HEK293 (cell line): Measurements from ENCODE around the gene GCDH.

Experiments
- AEBP2 ChIP-seq: fragments of 450-650 bp; formaldehyde crosslinking; IDR thresholded peaks from 2 replicates; pipeline ENCODE4 v1.5.1; 2016; ENCODE audit warnings: missing biosample characterization, missing genetic modification characterization, borderline replicate concordance
- CTCF ChIP-seq: fragments of 450-650 bp; formaldehyde crosslinking; IDR thresholded peaks from 2 replicates; pipeline ENCODE4 v1.5.1; 2016; ENCODE audit warnings: missing biosample characterization, missing genetic modification characterization
- GFI1B ChIP-seq: fragments of 450-650 bp; formaldehyde crosslinking; IDR thresholded peaks from 2 replicates; pipeline ENCODE4 v1.5.1; 2016; ENCODE audit warnings: missing biosample characterization, missing genetic modification characterization
- HIC1 ChIP-seq: fragments of 450-650 bp; formaldehyde crosslinking; IDR thresholded peaks from 2 replicates; pipeline ENCODE4 v1.5.1; 2016; ENCODE audit warnings: missing biosample characterization, missing genetic modification characterization
- HOXC10 ChIP-seq: sonication (generic); formaldehyde crosslinking; IDR thresholded peaks from 2 replicates; pipeline ENCODE4 v1.8.1; 2023; ENCODE audit warnings: mild to moderate bottlenecking, missing genetic modification reagents
- KLF1 ChIP-seq: fragments of 450-650 bp; formaldehyde crosslinking; IDR thresholded peaks from 2 replicates; pipeline ENCODE4 v1.5.1; 2016; ENCODE audit warnings: missing biosample characterization, missing genetic modification characterization
- REST ChIP-seq: fragments of 450-650 bp; formaldehyde crosslinking; IDR thresholded peaks from 2 replicates; pipeline ENCODE4 v1.5.1; 2016; ENCODE audit warnings: missing biosample characterization, missing genetic modification characterization
- TCF7L2 ChIP-seq: IDR thresholded peaks from 2 replicates; pipeline ENCODE4 v1.6.1; 2011; ENCODE audit warnings: low read depth, mild to moderate bottlenecking, inconsistent platforms, low read length, moderate library complexity, borderline replicate concordance
- YY1 ChIP-seq: fragments of 450-650 bp; formaldehyde crosslinking; IDR thresholded peaks from 2 replicates; pipeline ENCODE4 v1.5.1; 2018; ENCODE audit warnings: missing biosample characterization, missing genetic modification characterization
- ZBTB10 ChIP-seq: fragments of 450-650 bp; formaldehyde crosslinking; IDR thresholded peaks from 2 replicates; pipeline ENCODE4 v1.5.1; 2016; ENCODE audit warnings: missing biosample characterization, missing genetic modification characterization
- ZBTB6 ChIP-seq: fragments of 450-650 bp; formaldehyde crosslinking; IDR thresholded peaks from 2 replicates; pipeline ENCODE4 v1.5.1; 2017; ENCODE audit warnings: missing biosample characterization, missing genetic modification characterization
- ZFP37 ChIP-seq: fragments of 450-650 bp; formaldehyde crosslinking; IDR thresholded peaks from 2 replicates; pipeline ENCODE4 v1.5.1; 2016; ENCODE audit warnings: missing biosample characterization, missing genetic modification characterization
- ZNF16 ChIP-seq: fragments of 450-650 bp; formaldehyde crosslinking; IDR thresholded peaks from 2 replicates; pipeline ENCODE4 v1.5.1; 2016; ENCODE audit warnings: low read depth, missing biosample characterization, missing genetic modification characterization
- ZNF2 ChIP-seq: fragments of 450-650 bp; formaldehyde crosslinking; IDR thresholded peaks from 2 replicates; pipeline ENCODE4 v1.5.1; 2016; ENCODE audit warnings: missing biosample characterization, missing genetic modification characterization
- ZNF211 ChIP-seq: fragments of 450-650 bp; formaldehyde crosslinking; IDR thresholded peaks from 2 replicates; pipeline ENCODE4 v1.5.1; 2016; ENCODE audit warnings: low read depth, missing biosample characterization, missing genetic modification characterization
- ZNF239 ChIP-seq: fragments of 450-650 bp; formaldehyde crosslinking; IDR thresholded peaks from 2 replicates; pipeline ENCODE4 v1.5.1; 2016; ENCODE audit warnings: missing biosample characterization, missing genetic modification characterization
- ZNF324 ChIP-seq: fragments of 450-650 bp; formaldehyde crosslinking; IDR thresholded peaks from 2 replicates; pipeline ENCODE4 v1.5.1; 2016; ENCODE audit warnings: missing biosample characterization, missing genetic modification characterization
- ZNF341 ChIP-seq: fragments of 450-650 bp; formaldehyde crosslinking; IDR thresholded peaks from 2 replicates; pipeline ENCODE4; 2016; ENCODE audit warnings: low read depth, missing biosample characterization, missing genetic modification characterization
- ZNF529 ChIP-seq: fragments of 450-650 bp; formaldehyde crosslinking; IDR thresholded peaks from 2 replicates; pipeline ENCODE4 v1.5.1; 2017; ENCODE audit warnings: missing genetic modification characterization, missing biosample characterization; ENCODE audit not compliant: insufficient replicate concordance
- ZNF596 ChIP-seq: fragments of 450-650 bp; IDR thresholded peaks from 2 replicates; pipeline ENCODE4 v1.5.0; 2018; ENCODE audit warnings: missing biosample characterization, mild to moderate bottlenecking, missing genetic modification characterization, moderate library complexity
- ZNF654 ChIP-seq: fragments of 450-650 bp; formaldehyde crosslinking; IDR thresholded peaks from 2 replicates; pipeline ENCODE4 v1.5.1; 2016; ENCODE audit warnings: low read depth, missing biosample characterization, missing genetic modification characterization
- ZNF664 ChIP-seq: fragments of 450-650 bp; formaldehyde crosslinking; IDR thresholded peaks from 2 replicates; pipeline ENCODE4 v1.5.1; 2016; ENCODE audit warnings: missing biosample characterization, missing genetic modification characterization
- ZSCAN4 ChIP-seq: fragments of 450-650 bp; formaldehyde crosslinking; IDR thresholded peaks from 2 replicates; pipeline ENCODE4 v1.5.1; 2017; ENCODE audit warnings: missing biosample characterization, missing genetic modification characterization

The GCDH gene

GRCh38 chr19:12938779-12939601 lies 48.0 kb downstream of the GCDH start (continued):
- TF ChIP-seq HIC1 (no peak), ZNF596 (tag by site-specific recombination) (no peak), ZSCAN4 (no peak), HOXC10 (CRISPR knock-in tag) (no peak), ZNF211 (tag by site-specific recombination) (no peak), ZNF341 (tag by site-specific recombination) (peak; percentile 74), ZNF16 (no peak), KLF1 (tag by site-specific recombination) (no peak; the same call in 1 of the 2 replicates), ZBTB6 (tag by site-specific recombination) (no peak), AEBP2 (tag by site-specific recombination) (no peak), CTCF (tag by site-specific recombination) (peak; percentile 90), ZNF239 (no peak), ZNF2 (tag by site-specific recombination) (no peak), ZNF664 (tag by site-specific recombination) (no peak), ZBTB10 (tag by site-specific recombination) (no peak), REST (tag by site-specific recombination) (peak; percentile 71; the same call in 1 of the 2 replicates), ZNF529 (tag by site-specific recombination) (no peak), ZFP37 (tag by site-specific recombination) (0 out of 2 replicates have a peak, but pooled peaks have one; percentile 22), TCF7L2 (no peak), ZNF324 (peak; percentile 85; the same call in 1 of the 2 replicates), YY1 (tag by site-specific recombination) (peak; percentile 80; the same call in 1 of the 2 replicates), GFI1B (tag by site-specific recombination) (no peak), ZNF654 (tag by site-specific recombination) (no peak)
